IPS-20b (cell line): Measurements from ENCODE around the gene FOXD4L1.
"Not testable (repeated sequence)": the region's sequence is repeated elsewhere in the genome, so short reads cannot be mapped to it uniquely, and the experiment has no call there.

Source experiments
- H3K27ac ChIP-seq: one replicate; pipeline ENCODE4 v1.5.1; 2013; ENCODE audit warnings: low read length
- H3K27me3 ChIP-seq: 2 replicates; pipeline ENCODE4 v1.6.1; 2013; ENCODE audit warnings: mild to moderate bottlenecking, low read length, inconsistent platforms; ENCODE audit not compliant: insufficient read depth
- H3K36me3 ChIP-seq: 2 replicates; pipeline ENCODE4 v1.6.1; 2013; ENCODE audit warnings: low read depth, mild to moderate bottlenecking, inconsistent platforms, low read length, moderate library complexity; ENCODE audit not compliant: insufficient read depth
- H3K4me1 ChIP-seq: 2 replicates; pipeline ENCODE4 v1.6.1; 2013; ENCODE audit warnings: mild to moderate bottlenecking, control low read depth, inconsistent platforms, low read length, moderate library complexity; ENCODE audit not compliant: insufficient read depth
- H3K4me3 ChIP-seq: 2 replicates; pipeline ENCODE4 v1.5.1; 2013; ENCODE audit warnings: mild to moderate bottlenecking, low read length, inconsistent platforms
- H3K9ac ChIP-seq: 2 replicates; pipeline ENCODE4 v1.6.1; 2013; ENCODE audit warnings: low read depth, mild to moderate bottlenecking, inconsistent platforms, low read length, moderate library complexity
- H3K9me3 ChIP-seq: 2 replicates; pipeline ENCODE4 v1.6.1; 2013; ENCODE audit warnings: mild to moderate bottlenecking, low read depth, low read length, inconsistent platforms; ENCODE audit not compliant: insufficient read depth

FOXD4L1 gene

DNA sequence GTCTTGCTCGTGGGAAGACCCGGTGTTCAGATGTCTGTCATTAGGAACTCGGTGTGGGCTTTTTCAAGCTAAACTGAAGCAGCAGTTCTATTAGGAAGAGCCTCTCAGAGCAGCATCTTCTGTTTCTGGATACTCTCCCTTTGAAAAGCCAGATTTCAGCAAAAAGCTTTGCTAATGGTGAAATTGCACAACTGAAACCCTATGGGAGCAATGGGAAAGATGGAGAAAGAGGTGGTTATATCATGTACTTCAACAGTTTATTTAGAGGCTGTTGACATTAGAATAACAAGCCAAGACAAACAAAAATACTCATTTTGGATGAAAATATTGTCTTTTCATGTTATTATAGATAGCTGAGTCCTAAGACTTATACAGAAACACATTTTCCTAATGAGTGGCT is 30.4 kb downstream of the FOXD4L1 start:
- H3K4me3 ChIP-seq, H3K9me3 ChIP-seq, H3K27me3 ChIP-seq, H3K4me1 ChIP-seq, H3K9ac ChIP-seq, H3K27ac ChIP-seq, H3K36me3 ChIP-seq: not testable (repeated sequence)

- H3K27ac ChIP-seq, H3K27me3 ChIP-seq, H3K9ac ChIP-seq, H3K36me3 ChIP-seq, H3K9me3 ChIP-seq, H3K4me1 ChIP-seq, H3K4me3 ChIP-seq: not testable (repeated sequence)
Observed at GRCh38 chr2:113532991-113533390, 34.5 kb downstream of the FOXD4L1 start.

DNA sequence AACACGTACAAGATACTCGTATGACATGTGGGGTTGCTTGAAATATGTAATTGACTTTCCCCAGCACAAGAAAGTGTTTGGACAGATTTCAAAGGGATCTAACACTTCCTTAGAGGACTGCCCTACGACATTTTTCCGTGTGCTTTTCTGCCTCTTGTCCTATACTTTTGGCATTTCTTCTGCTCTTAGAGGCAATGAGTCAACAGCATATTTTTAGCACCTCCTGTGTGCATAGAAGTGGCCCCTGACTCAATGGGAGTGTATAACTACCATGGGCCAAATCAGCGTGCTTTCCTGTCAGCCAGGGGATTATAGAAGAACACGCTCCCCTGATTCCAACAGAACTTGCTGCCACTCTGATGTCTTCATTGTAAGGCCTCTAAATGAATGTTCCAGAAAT is 38.1 kb downstream of the FOXD4L1 start:
- not testable (repeated sequence) for H3K4me3 ChIP-seq, H3K36me3 ChIP-seq, H3K9me3 ChIP-seq, H3K4me1 ChIP-seq, H3K9ac ChIP-seq, H3K27ac ChIP-seq
- H3K27me3 ChIP-seq, result peaks cover 32% of the 10 kb centered on the region

- H3K27ac ChIP-seq, H3K4me3 ChIP-seq, H3K9me3 ChIP-seq, H3K9ac ChIP-seq, H3K36me3 ChIP-seq, H3K4me1 ChIP-seq: not testable (repeated sequence)
- H3K27me3 ChIP-seq, result peaks cover 54% of the 10 kb centered on the region
Observed at GRCh38 chr2:113540834-113541203, 42.4 kb downstream of the FOXD4L1 start.

DNA sequence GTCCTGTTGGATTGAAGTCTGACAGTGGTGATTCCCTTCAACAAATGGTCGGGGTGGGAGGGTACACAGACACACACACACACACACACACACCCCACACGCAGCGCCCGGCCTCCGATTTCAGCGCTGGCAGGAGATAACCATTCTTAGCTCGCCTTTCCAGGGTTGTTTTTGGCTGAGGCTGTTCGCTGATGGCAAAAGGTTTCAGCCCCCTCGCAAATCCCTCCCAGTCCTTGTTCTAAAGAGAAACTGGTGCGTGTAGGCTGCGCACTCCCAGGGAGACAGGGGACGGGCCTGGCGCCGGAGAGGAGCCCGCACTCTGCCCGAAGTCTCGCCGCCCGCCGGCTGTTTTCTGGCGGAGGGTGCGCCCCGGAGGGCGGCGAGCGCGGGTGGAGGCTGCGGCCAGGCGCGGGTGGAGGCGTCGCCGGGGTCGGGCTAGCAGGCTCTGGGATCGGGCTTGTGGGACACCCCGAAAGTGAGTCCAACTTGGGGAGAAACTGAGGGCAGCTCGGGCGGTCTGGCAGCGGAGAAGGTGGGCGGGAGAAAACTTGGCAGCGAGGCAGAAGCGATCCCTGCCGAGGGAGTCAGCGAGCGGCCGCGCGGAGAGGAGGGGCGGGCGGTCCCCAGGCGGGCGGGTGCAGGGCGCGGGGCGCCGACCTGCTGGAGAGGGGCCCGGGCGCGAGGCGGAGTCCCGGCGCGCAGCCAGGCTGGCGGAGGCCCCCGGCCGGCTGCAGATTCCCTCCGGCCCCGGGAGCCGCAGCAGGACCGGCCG is 42.9 kb downstream of the FOXD4L1 start:
- H3K27ac ChIP-seq, H3K36me3 ChIP-seq, H3K9ac ChIP-seq, H3K9me3 ChIP-seq, H3K4me1 ChIP-seq: not testable (repeated sequence)
- peaks cover 54% of the 10 kb centered on the region for H3K27me3 ChIP-seq
- peak overlapping the region; percentile 52; the same call in 1 of the 2 replicates for H3K4me3 ChIP-seq

- not testable (repeated sequence) for H3K4me1 ChIP-seq, H3K36me3 ChIP-seq, H3K9ac ChIP-seq, H3K9me3 ChIP-seq, H3K27ac ChIP-seq
- peak overlapping the region; percentile 52; the same call in 1 of the 2 replicates for H3K4me3 ChIP-seq
- peaks cover 54% of the 10 kb centered on the region for H3K27me3 ChIP-seq
Observed at GRCh38 chr2:113541976-113542485, 43.6 kb downstream of the FOXD4L1 start.

GRCh38 chr2:113542529-113542928 is 44.1 kb downstream of the FOXD4L1 start:
- H3K4me1 ChIP-seq, H3K9ac ChIP-seq, H3K4me3 ChIP-seq, H3K36me3 ChIP-seq, H3K9me3 ChIP-seq, H3K27ac ChIP-seq: not testable (repeated sequence)
- peaks cover 54% of the 10 kb centered on the region for H3K27me3 ChIP-seq
